ENCODE results near the gene RHEX. TPM values are rescaled to one million over a fixed set of nuclear protein-coding genes. Genes with fewer than 3 reads are reported as not detected.

RHEX gene
- total and polyA plus RNA-seq, 2 of the 13 experiments (the other 11 are each of a cell fraction or from before 2014, with no cell fraction given) = 1.4 to 2.7 TPM

GRCh38 chr1:206097381-206097780 is 44.4 kb downstream of the RHEX start (continued):
- TF ChIP-seq ZNF574 (CRISPR knock-in tag; IDR thresholded peaks at IDR 0.05) (no peak), ONECUT2 (CRISPR knock-in tag; IDR thresholded peaks at IDR 0.05) (no peak), KLF15 (CRISPR knock-in tag; IDR thresholded peaks at IDR 0.05; ENCODE audit: borderline replicate concordance) (no peak), SOX13 (IDR thresholded peaks at IDR 0.05) (no peak), SOX13 (CRISPR knock-in tag; conservative IDR thresholded peaks at IDR 0.05 in 1 of 2, IDR thresholded peaks at IDR 0.05 in 1 of 2) (no peak), ZFP41 (CRISPR knock-in tag; IDR thresholded peaks at IDR 0.05; ENCODE audit: borderline replicate concordance) (no peak)

- 93% methylated on average over 9 of the region's 9 CpGs for WGBS (ENCODE audit: low lambda C conversion rate)
- Histone ChIP-seq H3K79me2 (ENCODE audit: insufficient read depth, low read length) (no peaks in the 10 kb centered on the region), H3K27me3 (ENCODE audit: control insufficient read depth in 1 of 2, insufficient read depth in 2 of 2, low read length in 2 of 2) (no peaks in the 10 kb centered on the region), H3K4me2 (ENCODE audit: low read depth, low read length) (no peak overlapping the region), H2AFZ (ENCODE audit: low read length) (no peak overlapping the region), H3K4me3 (replicated peaks in 1 of 3; ENCODE audit: insufficient read depth in 1 of 3, low read depth in 2 of 3, low read length in 3 of 3) (no peak overlapping the region), H4K20me1 (ENCODE audit: insufficient read depth, low read length) (no peaks in the 10 kb centered on the region), H3K27ac (ENCODE audit: extremely low read length, insufficient read depth, low read length) (no peak overlapping the region), H3K4me1 (ENCODE audit: insufficient read depth, low read length) (no peaks in the 10 kb centered on the region), H3K36me3 (replicated peaks in 1 of 2; ENCODE audit: control insufficient read depth in 1 of 2, insufficient read depth in 2 of 2, low read length in 2 of 2) (no peaks in the 10 kb centered on the region), H3K9me3 (ENCODE audit: low read length) (no peaks in the 10 kb centered on the region), H3K9ac (ENCODE audit: insufficient read depth, low read depth, low read length) (no peak overlapping the region)
- intact Hi-C loops (cut with micrococcal nuclease; ENCODE audit: unreplicated experiment) (no loop called here), in situ Hi-C loops (cut with HindIII; ENCODE audit: extremely low pct_ligation_motif_present, low pct_unique_long_range_greater_than_20kb) (no loop called here)
- no peak for FAIRE-seq
- ATAC-seq = no peak
- POLR2A ChIA-PET = no interaction called here
- CTCF ChIA-PET (ENCODE audit: low intra/inter-chr PET ratio, low total read pairs) = no interaction called here
- no peak for DNase-seq (ENCODE audit: low spot score)
- BruUV-seq (replicated peaks) = no TSS peak
- TF ChIP-seq ZNF570 (CRISPR knock-in tag; IDR thresholded peaks at IDR 0.05; ENCODE audit: borderline replicate concordance) (no peak), ZNF879 (CRISPR knock-in tag; IDR thresholded peaks at IDR 0.05) (no peak), SP2 (CRISPR knock-in tag; IDR thresholded peaks at IDR 0.05) (no peak), ZNF816 (CRISPR knock-in tag; IDR thresholded peaks at IDR 0.05; ENCODE audit: borderline replicate concordance) (no peak), KAT8 (CRISPR knock-in tag; IDR thresholded peaks at IDR 0.05) (no peak), REL (CRISPR knock-in tag; conservative IDR thresholded peaks at IDR 0.05) (no peak), ETV6 (CRISPR knock-in tag; conservative IDR thresholded peaks at IDR 0.05) (no peak), JUN (CRISPR knock-in tag; IDR thresholded peaks at IDR 0.05) (no peak), ZNF235 (CRISPR knock-in tag; IDR thresholded peaks at IDR 0.05; ENCODE audit: borderline replicate concordance) (no peak), ZNF207 (IDR thresholded peaks at IDR 0.05; ENCODE audit: borderline replicate concordance) (no peak), MXD3 (CRISPR knock-in tag; IDR thresholded peaks at IDR 0.05) (no peak), FOXJ3 (CRISPR knock-in tag; IDR thresholded peaks at IDR 0.05; ENCODE audit: borderline replicate concordance) (no peak), STAG1 (CRISPR knock-in tag; IDR thresholded peaks at IDR 0.05) (no peak), ZBTB39 (CRISPR knock-in tag; IDR thresholded peaks at IDR 0.05) (no peak)
Measured at GRCh38 chr1:206098242-206098919, 45.4 kb downstream of the RHEX start.

Measured in HepG2 (cell line).